ENCODE results near the gene EHMT2. TPM values are rescaled to one million over a fixed set of nuclear protein-coding genes. Genes with fewer than 3 reads are reported as not detected.
A peak's percentile ranks its signal among the peaks of the same experiment; 100 is the strongest.
"Not testable (repeated sequence)": the region's sequence is repeated elsewhere in the genome, so short reads cannot be mapped to it uniquely, and the experiment has no call there.

EHMT2 gene
- total and polyA plus RNA-seq, 5 experiments from 2014 or later: 37.3 to 81.8 (median 57.9) TPM

DNA sequence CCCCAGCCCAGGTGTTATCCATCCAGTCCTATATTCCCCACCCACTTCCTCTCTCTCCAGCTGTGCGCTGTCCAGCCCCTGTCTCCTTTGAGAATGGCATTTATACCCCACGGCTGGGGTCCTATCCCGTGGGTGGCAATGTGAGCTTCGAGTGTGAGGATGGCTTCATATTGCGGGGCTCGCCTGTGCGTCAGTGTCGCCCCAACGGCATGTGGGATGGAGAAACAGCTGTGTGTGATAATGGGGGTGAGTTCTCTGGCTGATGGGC, 31.1 kb upstream of the EHMT2 start:
- Mint-ChIP-seq H3K4me1 (no peaks in the 10 kb centered on the region), H3K27me3 (peaks cover 2 to 8% (median 5%) of the 10 kb centered on the region in 5 donors), H3K36me3 (no peaks in the 10 kb centered on the region), H3K27ac (no peak overlapping the region), H3K9me3 (no peaks in the 10 kb centered on the region), H3K4me3 (no peak overlapping the region)
- DNase-seq: no peak
- ATAC-seq: no peak
- POLR2A ChIA-PET: interaction anchor here (1.1 kb wide), 1 partner anchor 26 kb away, joined by 3 read pairs; no protein-coding TSS in a partner anchor

DNA sequence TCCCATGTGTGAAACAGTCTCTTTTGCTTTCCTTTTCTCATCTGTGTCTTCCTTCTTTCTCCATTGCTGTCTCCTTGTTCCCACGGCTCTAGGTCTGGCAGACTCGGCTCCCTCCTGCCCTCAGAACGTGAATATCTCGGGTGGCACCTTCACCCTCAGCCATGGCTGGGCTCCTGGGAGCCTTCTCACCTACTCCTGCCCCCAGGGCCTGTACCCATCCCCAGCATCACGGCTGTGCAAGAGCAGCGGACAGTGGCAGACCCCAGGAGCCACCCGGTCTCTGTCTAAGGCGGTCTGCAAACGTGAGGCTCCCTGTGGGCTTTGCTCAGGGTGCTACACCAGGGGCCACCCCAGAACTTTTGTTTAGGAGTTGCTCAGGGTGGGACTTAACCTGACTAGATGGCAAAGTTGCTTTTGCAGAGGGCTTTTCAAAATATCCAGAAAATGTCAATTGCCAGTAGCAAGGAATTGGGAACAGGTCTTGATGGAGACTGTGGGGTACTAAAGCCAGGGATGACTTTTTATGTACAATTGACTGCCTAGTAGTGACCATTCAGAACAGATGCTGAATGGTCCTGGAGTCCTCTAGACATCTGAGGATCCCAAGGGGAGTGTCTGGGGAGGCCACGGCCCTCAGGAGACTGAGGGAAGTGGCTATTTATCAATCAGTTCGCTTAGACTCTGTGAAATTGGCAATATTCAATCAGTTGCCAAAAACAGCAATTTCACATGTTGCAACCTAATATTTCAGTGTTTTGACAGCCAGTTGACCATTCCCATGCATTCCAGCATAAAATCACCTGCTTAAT, 30.6 kb upstream of the EHMT2 start:
- peak overlapping the region in 1 of 10 donors; percentile 30 for H3K27ac Mint-ChIP-seq
- DNase-seq (no peak), ATAC-seq (no peak)
- H3K36me3 Mint-ChIP-seq: no peaks in the 10 kb centered on the region
- POLR2A ChIA-PET: interaction anchor here (1.1 kb wide), 1 partner anchor 25 kb away, joined by 3 read pairs; no protein-coding TSS in a partner anchor
- H3K4me1 Mint-ChIP-seq: no peaks in the 10 kb centered on the region
- peaks cover 2 to 5% (median 2%) of the 10 kb centered on the region in 5 donors for H3K27me3 Mint-ChIP-seq
- no peak overlapping the region for H3K4me3 Mint-ChIP-seq
- H3K9me3 Mint-ChIP-seq: no peaks in the 10 kb centered on the region

GRCh38 chr6:31927242-31927862, 29.9 kb upstream of the EHMT2 start, which contains the start of gene C2:
Gene C2, plus strand, starts transcription at chr6:31927717. Its CDS starts 36 bp downstream, at chr6:31927753.
- Mint-ChIP-seq H3K27ac (peak within 1 kb of the TSS in 1 of 10 donors; percentile 30), H3K36me3 (no peaks in the 10 kb centered on the region), H3K4me1 (no peaks in the 10 kb centered on the region), H3K4me3 (no peak within 1 kb of the TSS), H3K27me3 (peaks cover 0 to 5% (median 2%) of the 10 kb centered on the region in 5 donors), H3K9me3 (no peaks in the 10 kb centered on the region)
- POLR2A ChIA-PET: no interaction called here
- DNase-seq (no peak), ATAC-seq (no peak)

- H3K27me3 Mint-ChIP-seq: peaks cover 0 to 8% (median 0%) of the 10 kb centered on the region in 5 donors
- H3K4me3 Mint-ChIP-seq: no peak overlapping the region
- peak; percentile 32 to 53 for ATAC-seq
- POLR2A ChIA-PET: no interaction called here
- H3K36me3 Mint-ChIP-seq: no peaks in the 10 kb centered on the region
- H3K27ac Mint-ChIP-seq: no peak overlapping the region
- DNase-seq: peak in 4 of 10 donors; percentile 10 to 21 (median 16)
- no peaks in the 10 kb centered on the region for H3K4me1 Mint-ChIP-seq
- H3K9me3 Mint-ChIP-seq: no peaks in the 10 kb centered on the region
Observed at GRCh38 chr6:31922942-31923341, 25.4 kb upstream of the EHMT2 start.

DNA sequence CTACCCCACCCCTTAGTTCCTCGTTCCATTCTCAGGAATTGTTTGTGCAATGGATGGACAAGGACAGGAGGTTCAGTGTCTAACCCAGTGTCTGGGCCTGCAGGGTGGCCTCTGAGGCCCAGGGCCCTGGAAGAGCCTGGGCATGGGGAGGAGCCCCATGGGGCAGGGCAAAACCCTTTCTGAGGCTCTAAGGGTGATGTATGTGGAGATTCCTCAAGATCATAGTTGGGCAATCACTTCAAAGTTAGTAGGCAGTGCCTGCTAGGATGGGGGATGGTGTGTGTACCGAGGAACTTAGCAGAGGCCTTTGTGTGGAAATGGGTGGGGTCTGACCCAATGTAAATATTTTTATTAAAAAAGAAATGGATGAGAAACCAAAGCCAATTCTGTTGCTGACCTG, 23.3 kb upstream of the EHMT2 start:
- POLR2A ChIA-PET: interaction anchor here (1.4 kb wide), 1 partner anchor 18 kb away, joined by 3 read pairs; the partner anchor contains the start of gene ZBTB12
- Mint-ChIP-seq H3K9me3 (no peaks in the 10 kb centered on the region), H3K36me3 (no peaks in the 10 kb centered on the region), H3K27ac (no peak overlapping the region), H3K27me3 (peaks cover 0 to 6% (median 3%) of the 10 kb centered on the region in 5 donors), H3K4me1 (peaks cover 0 to 2% (median 0%) of the 10 kb centered on the region in 4 donors), H3K4me3 (no peak overlapping the region)
- ATAC-seq: no peak
- no peak for DNase-seq

GRCh38 chr6:31919624-31920303, 22.3 kb upstream of the EHMT2 start:
- no peaks in the 10 kb centered on the region for H3K36me3 Mint-ChIP-seq
- POLR2A ChIA-PET: interaction anchor here (0.6 kb wide), 1 partner anchor 1353 kb away, joined by 4 read pairs; no protein-coding TSS in a partner anchor
- peaks cover 0 to 15% (median 5%) of the 10 kb centered on the region in 5 donors for H3K27me3 Mint-ChIP-seq
- H3K4me3 Mint-ChIP-seq: no peak overlapping the region
- H3K4me1 Mint-ChIP-seq: peaks cover 0 to 3% (median 0%) of the 10 kb centered on the region in 4 donors
- H3K9me3 Mint-ChIP-seq: no peaks in the 10 kb centered on the region
- H3K27ac Mint-ChIP-seq: no peak overlapping the region
- no peak for DNase-seq
- no peak for ATAC-seq

DNA sequence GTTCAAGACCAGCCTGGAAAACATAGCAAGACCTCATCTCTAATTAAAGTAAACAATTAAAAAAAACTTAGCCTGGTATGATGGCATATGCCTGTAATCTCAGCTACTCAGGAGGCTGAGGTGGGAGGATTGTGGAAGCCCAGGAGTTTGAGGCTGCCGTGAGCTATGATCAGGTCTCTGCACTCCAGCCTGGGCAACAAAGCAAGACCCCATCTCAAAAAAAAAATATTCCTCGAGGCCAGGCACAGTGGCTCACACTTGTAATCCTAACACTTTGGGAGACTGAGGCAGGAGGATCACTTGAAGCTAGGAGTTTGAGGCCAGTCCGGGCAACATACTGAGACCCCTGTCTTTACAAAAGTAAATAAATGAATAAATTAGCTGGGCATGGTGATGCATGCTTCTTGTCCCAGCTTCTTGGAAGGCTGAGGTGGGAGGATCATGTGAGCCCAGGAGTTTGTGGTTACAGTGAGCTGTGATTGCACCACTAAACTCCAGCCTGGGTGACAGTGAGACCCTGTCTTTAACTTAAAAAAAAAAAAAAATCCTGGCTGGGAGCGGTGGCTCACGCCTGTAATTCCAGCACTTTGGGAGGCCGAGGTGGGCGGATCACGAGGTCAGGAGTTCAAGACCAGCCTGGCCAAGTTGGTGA, 20.7 kb upstream of the EHMT2 start:
- POLR2A ChIA-PET: interaction anchor here (1.1 kb wide), 1 partner anchor 29 kb away, joined by 5 read pairs; no protein-coding TSS in a partner anchor
- no peaks in the 10 kb centered on the region for H3K36me3 Mint-ChIP-seq
- H3K4me1 Mint-ChIP-seq: peaks cover 0 to 3% (median 0%) of the 10 kb centered on the region in 4 donors
- H3K27ac Mint-ChIP-seq: no peak overlapping the region
- DNase-seq (no peak), ATAC-seq (no peak)
- H3K9me3 Mint-ChIP-seq: no peaks in the 10 kb centered on the region
- peaks cover 0 to 16% (median 8%) of the 10 kb centered on the region in 5 donors for H3K27me3 Mint-ChIP-seq
- no peak overlapping the region for H3K4me3 Mint-ChIP-seq

DNA sequence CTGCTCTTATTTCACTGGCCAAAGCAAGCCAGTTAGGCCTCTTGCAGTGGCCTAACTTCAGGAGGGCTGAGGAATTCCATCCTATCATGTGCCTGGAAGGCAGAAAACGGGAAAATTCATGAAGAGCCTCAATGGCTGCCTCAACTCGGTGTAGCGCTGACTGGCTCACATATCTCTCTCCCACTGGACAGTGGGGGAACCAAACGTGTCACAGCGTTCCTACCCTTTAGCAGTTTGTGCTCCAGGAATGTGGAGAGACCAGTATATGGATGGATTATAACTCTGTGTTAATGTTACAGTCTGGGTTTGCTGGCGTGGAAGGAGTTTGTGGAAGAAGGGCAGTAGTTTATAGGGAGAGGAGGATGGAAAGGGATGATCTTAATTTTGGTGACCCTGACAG, 18.3 kb upstream of the EHMT2 start:
- Mint-ChIP-seq H3K27me3 (peaks cover 0 to 16% (median 8%) of the 10 kb centered on the region in 5 donors), H3K4me3 (no peak overlapping the region), H3K27ac (peak overlapping the region in 1 of 10 donors; percentile 24)

GRCh38 chr6:31915351-31915750, 17.9 kb upstream of the EHMT2 start:
- no peak for ATAC-seq
- Mint-ChIP-seq H3K27ac (peak overlapping the region in 1 of 10 donors; percentile 24), H3K27me3 (peaks cover 0 to 16% (median 8%) of the 10 kb centered on the region in 5 donors), H3K4me3 (no peak overlapping the region), H3K4me1 (peaks cover 0 to 3% (median 0%) of the 10 kb centered on the region in 4 donors), H3K9me3 (no peaks in the 10 kb centered on the region), H3K36me3 (no peaks in the 10 kb centered on the region)
- DNase-seq: no peak
- POLR2A ChIA-PET: no interaction called here

More for the DNA sequence above, 18.3 kb upstream of the EHMT2 start:
- no peak for ATAC-seq
- no peaks in the 10 kb centered on the region for H3K9me3 Mint-ChIP-seq
- peaks cover 0 to 3% (median 0%) of the 10 kb centered on the region in 4 donors for H3K4me1 Mint-ChIP-seq
- POLR2A ChIA-PET: no interaction called here
- no peak for DNase-seq
- H3K36me3 Mint-ChIP-seq: no peaks in the 10 kb centered on the region

GRCh38 chr6:31911826-31912585, 14.5 kb upstream of the EHMT2 start:
- Mint-ChIP-seq H3K27me3 (peaks cover 0 to 16% (median 9%) of the 10 kb centered on the region in 5 donors), H3K36me3 (no peaks in the 10 kb centered on the region), H3K27ac (no peak overlapping the region), H3K4me3 (no peak overlapping the region), H3K4me1 (peaks cover 0 to 3% (median 0%) of the 10 kb centered on the region in 4 donors), H3K9me3 (no peaks in the 10 kb centered on the region)
- no peak for DNase-seq
- ATAC-seq: no peak
- POLR2A ChIA-PET: no interaction called here

DNA sequence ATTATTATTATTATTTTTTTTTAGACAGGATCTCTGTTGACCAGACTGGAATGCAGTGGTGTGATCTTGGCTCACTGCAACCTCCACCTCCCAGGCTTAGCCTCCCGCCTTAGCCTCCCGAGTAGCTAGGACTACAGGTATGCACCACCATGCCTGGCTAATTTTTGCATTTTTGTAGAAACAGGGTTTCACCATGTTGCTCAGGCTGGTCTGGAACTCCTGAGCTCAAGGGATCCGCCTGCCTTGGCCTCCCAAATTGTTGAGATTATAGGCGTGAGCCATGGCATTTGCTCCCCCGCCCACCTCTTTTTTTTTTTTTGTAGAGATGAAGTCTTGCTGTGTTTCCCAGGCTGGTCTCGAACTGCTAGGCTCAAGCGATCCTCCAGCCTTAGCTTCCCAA, 11.8 kb upstream of the EHMT2 start:
- not testable (repeated sequence) for DNase-seq, H3K4me3 Mint-ChIP-seq, H3K9me3 Mint-ChIP-seq, ATAC-seq, H3K27me3 Mint-ChIP-seq, H3K4me1 Mint-ChIP-seq, H3K36me3 Mint-ChIP-seq
- H3K27ac Mint-ChIP-seq: peak overlapping the region in 1 of 10 donors; percentile 27
- POLR2A ChIA-PET: interaction anchor here (0.6 to 2.0 kb wide), 5 partner anchors 11 to 1971 kb away, joined by 3 to 7 read pairs (median 3); partner anchors contain the start of gene EHMT2

All from naive thymus-derived CD8-positive, alpha-beta T cell (primary cell).